ENCODE measurements around the gene NBEAL2. TPM values are rescaled to one million over a fixed set of nuclear protein-coding genes. Genes with fewer than 3 reads are reported as not detected.

NBEAL2 gene
- polyA plus RNA-seq, 3 donors, result 10.4 to 622 (median 17.3) TPM

DNA sequence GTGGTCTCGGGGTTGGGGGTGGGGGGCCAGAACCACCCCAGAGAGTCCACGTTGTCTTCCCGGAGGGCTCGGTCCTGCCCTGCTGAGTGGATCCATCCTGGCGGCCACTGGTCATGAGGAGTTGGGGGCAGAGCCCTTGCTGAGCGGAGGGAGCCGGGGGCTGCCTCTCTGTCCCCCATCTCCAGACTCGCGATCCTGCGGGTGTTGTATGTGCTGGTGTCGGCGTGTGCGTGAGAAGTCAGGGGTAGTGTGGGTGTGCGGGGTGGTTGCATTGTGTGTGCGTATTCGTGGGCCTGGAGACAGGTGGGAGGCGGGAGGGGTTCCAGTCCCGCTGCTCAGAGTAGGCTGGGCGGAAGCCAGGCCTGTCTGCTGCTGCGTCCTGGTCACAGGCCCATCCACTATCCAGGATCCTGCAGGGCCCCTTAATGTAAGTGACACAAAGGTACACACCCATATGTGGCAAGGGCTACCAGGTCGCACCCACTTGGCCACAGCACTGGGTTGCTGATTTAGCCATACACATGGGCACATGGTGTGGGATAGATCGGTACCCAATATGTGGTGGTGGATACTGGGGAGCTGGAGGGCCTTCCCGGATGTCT, 30.7 kb downstream of the NBEAL2 start:
- peak in 1 of 3 donors; percentile 4 for DNase-seq
- Histone ChIP-seq H3K27ac (ENCODE audit: low read depth in 1 of 2, low read length in 2 of 2) (peak overlapping the region in 1 of 2 donors; percentile 58), H3K4me1 (ENCODE audit: control insufficient read depth in 1 of 2, insufficient read depth in 2 of 2, low read length in 2 of 2) (peaks cover 16 to 32% of the 10 kb centered on the region in 2 donors), H3K9ac (ENCODE audit: insufficient read depth, low read length, poor library complexity, severe bottlenecking) (peak overlapping the region; percentile 32), H3K4me3 (replicated peaks in 1 of 3; ENCODE audit: low read depth in 2 of 3, low read length in 3 of 3) (no peak overlapping the region), H2AFZ (ENCODE audit: insufficient read depth, low read depth, low read length, poor library complexity, severe bottlenecking) (no peak overlapping the region), H3K36me3 (replicated peaks in 1 of 2; ENCODE audit: control insufficient read depth in 1 of 2, insufficient read depth in 2 of 2, low read length in 2 of 2) (peaks cover 62 to 87% of the 10 kb centered on the region in 2 donors), H3K9me3 (replicated peaks in 1 of 2; ENCODE audit: control insufficient read depth in 1 of 2, insufficient read depth in 1 of 2, low read length in 2 of 2) (no peaks in the 10 kb centered on the region), H3K4me2 (replicated peaks; ENCODE audit: extremely low read depth, low read length, poor library complexity, severe bottlenecking) (no peak overlapping the region), H3K79me2 (ENCODE audit: insufficient read depth, low read length) (no peaks in the 10 kb centered on the region), H3K27me3 (ENCODE audit: control insufficient read depth in 2 of 2, insufficient read depth in 2 of 2, low read length in 2 of 2) (no peaks in the 10 kb centered on the region), H4K20me1 (ENCODE audit: insufficient read depth, low read length) (peaks cover 74% of the 10 kb centered on the region)
- peaks cover 56 to 69% of the 10 kb centered on the region in 2 donors for H3K36me3 Mint-ChIP-seq
- intact Hi-C loops (cut with micrococcal nuclease), result no loop called here
- H3K27ac Mint-ChIP-seq, result peak overlapping the region in 4 of 7 donors; percentile 51 to 77 (median 60)
- TF ChIP-seq, protein P1, sequence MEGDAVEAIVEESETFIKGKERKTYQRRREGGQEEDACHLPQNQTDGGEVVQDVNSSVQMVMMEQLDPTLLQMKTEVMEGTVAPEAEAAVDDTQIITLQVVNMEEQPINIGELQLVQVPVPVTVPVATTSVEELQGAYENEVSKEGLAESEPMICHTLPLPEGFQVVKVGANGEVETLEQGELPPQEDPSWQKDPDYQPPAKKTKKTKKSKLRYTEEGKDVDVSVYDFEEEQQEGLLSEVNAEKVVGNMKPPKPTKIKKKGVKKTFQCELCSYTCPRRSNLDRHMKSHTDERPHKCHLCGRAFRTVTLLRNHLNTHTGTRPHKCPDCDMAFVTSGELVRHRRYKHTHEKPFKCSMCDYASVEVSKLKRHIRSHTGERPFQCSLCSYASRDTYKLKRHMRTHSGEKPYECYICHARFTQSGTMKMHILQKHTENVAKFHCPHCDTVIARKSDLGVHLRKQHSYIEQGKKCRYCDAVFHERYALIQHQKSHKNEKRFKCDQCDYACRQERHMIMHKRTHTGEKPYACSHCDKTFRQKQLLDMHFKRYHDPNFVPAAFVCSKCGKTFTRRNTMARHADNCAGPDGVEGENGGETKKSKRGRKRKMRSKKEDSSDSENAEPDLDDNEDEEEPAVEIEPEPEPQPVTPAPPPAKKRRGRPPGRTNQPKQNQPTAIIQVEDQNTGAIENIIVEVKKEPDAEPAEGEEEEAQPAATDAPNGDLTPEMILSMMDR (IDR thresholded peaks at IDR 0.05), result no peak
- peak overlapping the region in 1 of 2 donors; percentile 6 for H3K4me3 Mint-ChIP-seq
- H3K9me3 Mint-ChIP-seq, result no peaks in the 10 kb centered on the region
- whole genome bisulfite sequencing (ENCODE audit: insufficient coverage), result 78% methylated on average over 12 of the region's 23 CpGs
- H3K27me3 Mint-ChIP-seq (ENCODE audit: low read depth in 3 of 3), result peaks cover 0 to 1% (median 0%) of the 10 kb centered on the region in 3 donors
- peaks cover 23% of the 10 kb centered on the region for H3K4me1 Mint-ChIP-seq

DNA sequence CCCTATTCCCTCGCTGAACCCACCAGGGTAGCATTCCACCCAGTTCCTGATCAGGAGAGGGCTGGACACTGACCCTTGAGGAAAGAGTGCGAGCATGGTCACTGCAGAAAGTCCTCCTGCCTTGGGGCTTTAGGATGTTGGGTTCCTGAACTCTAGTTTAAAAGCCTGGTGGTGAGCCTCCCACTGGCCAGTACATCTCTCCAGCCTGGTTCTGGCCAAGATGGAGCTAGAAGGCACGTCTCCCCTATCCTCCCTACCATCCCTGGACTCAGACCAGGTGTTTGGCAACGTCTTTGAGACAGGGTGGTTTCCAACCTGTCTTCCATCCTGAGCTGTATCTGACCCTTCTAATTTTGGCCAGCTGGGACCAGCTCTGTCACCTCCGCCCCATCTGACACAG, 31.4 kb downstream of the NBEAL2 start:
- Histone ChIP-seq H3K4me3 (replicated peaks in 1 of 3; ENCODE audit: low read depth in 2 of 3, low read length in 3 of 3) (no peak overlapping the region), H3K4me2 (replicated peaks; ENCODE audit: extremely low read depth, low read length, poor library complexity, severe bottlenecking) (no peak overlapping the region), H3K27ac (ENCODE audit: low read depth in 1 of 2, low read length in 2 of 2) (peak overlapping the region in 1 of 2 donors; percentile 48), H3K36me3 (replicated peaks in 1 of 2; ENCODE audit: control insufficient read depth in 1 of 2, insufficient read depth in 2 of 2, low read length in 2 of 2) (peaks cover 60 to 85% of the 10 kb centered on the region in 2 donors), H3K79me2 (ENCODE audit: insufficient read depth, low read length) (no peaks in the 10 kb centered on the region), H3K9me3 (replicated peaks in 1 of 2; ENCODE audit: control insufficient read depth in 1 of 2, insufficient read depth in 1 of 2, low read length in 2 of 2) (no peaks in the 10 kb centered on the region), H2AFZ (ENCODE audit: insufficient read depth, low read depth, low read length, poor library complexity, severe bottlenecking) (no peak overlapping the region), H4K20me1 (ENCODE audit: insufficient read depth, low read length) (peaks cover 67% of the 10 kb centered on the region), H3K4me1 (ENCODE audit: control insufficient read depth in 1 of 2, insufficient read depth in 2 of 2, low read length in 2 of 2) (peaks cover 16 to 32% of the 10 kb centered on the region in 2 donors), H3K27me3 (ENCODE audit: control insufficient read depth in 2 of 2, insufficient read depth in 2 of 2, low read length in 2 of 2) (no peaks in the 10 kb centered on the region), H3K9ac (ENCODE audit: insufficient read depth, low read length, poor library complexity, severe bottlenecking) (no peak overlapping the region)
- no peak overlapping the region for H3K4me3 Mint-ChIP-seq
- peaks cover 23% of the 10 kb centered on the region for H3K4me1 Mint-ChIP-seq
- peak overlapping the region in 6 of 7 donors; percentile 24 to 84 (median 67) for H3K27ac Mint-ChIP-seq
- intact Hi-C loops (cut with micrococcal nuclease), result no loop called here
- H3K36me3 Mint-ChIP-seq, result peaks cover 52 to 68% of the 10 kb centered on the region in 2 donors
- 100% methylated on average over 2 of the region's 5 CpGs for WGBS (ENCODE audit: insufficient coverage)
- H3K27me3 Mint-ChIP-seq (ENCODE audit: low read depth in 3 of 3), result peaks cover 0 to under 1% (median 0%) of the 10 kb centered on the region in 3 donors
- no peaks in the 10 kb centered on the region for H3K9me3 Mint-ChIP-seq
- TF ChIP-seq, protein P1 (IDR thresholded peaks at IDR 0.05), result no peak
- DNase-seq, result no peak

Measured in CD14-positive monocyte (primary cell).